NCI-H2171 treated with DMSO at 0.1 percent for 48 hours (cell line): Measurements from ENCODE around the gene ZNF276.

Experiments
- DNase-seq: peaks from one replicate; lab custom pipeline; 2025; lab: John Stamatoyannopoulos, UW

The ZNF276 gene

DNA sequence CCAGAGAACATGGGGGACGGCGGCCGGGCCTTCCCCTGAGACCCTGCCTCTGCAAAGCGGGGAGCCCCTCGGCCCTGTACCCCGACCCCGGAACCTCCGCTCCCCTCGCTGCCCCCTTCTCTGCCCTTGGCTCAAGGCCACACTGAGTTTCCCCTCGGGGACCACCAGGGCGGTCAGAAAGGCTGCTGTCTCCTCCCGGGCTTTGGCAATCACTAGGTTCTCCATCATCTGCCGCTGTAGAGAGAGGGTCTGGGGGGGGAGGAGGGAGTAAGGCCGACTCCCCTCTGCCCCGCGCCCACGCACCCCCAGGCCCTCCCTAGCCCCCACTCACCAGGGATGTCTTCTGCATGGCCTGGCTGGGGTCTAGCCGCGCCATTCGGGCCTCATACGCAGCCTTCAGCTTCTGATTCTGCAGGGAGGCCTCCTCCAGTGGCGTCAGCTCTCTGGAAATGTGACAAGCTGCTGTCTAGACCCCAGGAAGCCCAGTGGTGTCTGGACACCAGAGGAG, 9.0 kb upstream of the ZNF276 start:
- DNase-seq, result no peak

DNA sequence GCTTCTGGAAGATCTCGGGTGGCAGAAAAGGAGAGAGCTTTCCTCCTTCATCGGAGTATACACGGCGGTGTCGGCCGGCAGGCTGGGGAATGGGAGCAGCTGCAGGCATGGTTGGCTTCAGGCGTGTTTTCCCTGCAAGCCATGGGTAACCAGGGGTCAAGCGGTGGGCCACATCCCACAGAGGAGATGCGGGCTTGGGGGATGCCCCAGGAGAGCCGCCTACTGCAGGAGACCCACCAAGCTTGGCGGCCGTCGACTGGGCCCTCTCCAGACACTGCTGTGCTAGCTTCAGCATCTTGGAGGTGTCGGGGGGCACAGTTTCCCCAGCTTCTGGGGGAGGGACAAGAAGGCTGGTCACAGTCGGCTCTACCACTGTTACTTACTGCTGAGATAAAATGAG, 4.8 kb upstream of the ZNF276 start:
- DNase-seq, result no peak

DNA sequence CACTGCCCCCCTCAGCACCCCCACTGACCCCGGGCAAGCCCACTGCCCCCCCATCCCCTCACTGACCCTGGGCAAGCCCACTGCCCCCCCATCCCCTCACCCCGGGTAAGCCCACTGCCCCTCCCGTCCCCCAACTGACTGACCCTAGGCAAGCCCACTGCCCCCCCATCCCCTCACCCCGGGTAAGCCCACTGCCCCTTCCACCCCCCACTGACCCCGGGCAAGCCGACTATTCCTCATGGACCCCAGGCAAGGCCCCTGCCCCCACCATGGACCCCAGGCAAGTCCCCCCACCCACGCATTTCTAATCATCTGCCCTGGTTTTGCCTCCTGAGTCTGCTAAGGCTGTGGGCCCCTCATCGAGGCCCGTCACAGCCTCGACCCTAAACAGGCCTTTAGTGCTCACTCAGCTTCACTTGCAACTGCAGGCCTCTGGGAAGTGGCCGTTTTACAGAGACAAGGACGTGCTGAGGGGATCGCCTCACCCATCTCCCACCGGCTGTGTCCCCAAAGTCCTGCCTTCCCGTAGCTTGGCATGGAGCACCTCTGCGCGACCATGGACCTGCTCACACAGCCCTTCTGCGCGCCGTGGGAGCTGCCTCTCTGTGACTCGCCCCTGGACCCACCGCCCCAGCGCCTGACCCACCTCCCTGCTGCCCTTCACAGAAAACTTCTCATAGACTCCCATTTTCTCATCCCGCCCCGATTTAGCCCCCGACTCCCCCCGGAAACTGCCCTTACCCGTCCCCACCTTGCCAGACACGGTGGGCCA, 4.2 kb upstream of the ZNF276 start:
- DNase-seq, result no peak

DNA sequence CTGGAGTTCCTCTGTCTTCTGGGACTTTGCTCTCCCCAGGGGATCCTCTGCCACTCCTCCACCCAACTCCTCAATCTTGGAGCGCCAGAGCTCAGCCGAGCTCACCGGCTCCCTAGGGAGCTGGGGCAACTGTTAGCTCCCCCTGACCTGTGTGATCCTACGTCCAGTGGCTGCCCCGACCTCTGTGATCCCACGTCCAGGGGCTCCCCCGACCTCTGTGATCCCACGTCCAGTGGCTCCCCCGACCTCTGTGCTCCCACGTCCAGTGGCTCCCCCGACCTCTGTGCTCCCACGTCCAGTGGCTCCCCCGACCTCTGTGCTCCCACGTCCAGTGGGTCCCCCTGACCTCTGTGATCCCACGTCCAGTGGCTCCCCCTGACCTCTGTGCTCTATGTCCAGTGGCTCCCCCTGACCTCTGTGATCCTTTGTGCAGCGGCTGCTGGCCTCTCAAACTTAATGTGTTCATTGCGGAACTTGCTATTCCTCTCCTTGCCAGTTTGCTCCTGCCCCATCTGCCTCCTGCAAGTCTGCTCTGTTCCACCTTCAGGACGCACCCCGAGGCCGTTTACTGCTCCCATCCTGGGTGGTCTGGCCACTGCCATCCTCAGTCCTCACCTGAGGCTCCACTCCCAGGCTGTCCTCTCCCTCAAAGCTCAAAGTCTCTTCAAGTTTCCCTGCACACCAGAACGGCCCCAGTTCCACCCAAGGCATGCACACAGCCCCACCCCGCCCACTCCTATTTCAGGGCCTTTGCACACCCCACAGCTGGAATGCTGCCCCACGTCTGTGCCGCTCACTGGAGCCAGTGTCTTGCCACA, 3.4 kb upstream of the ZNF276 start:
- DNase-seq, result no peak

DNA sequence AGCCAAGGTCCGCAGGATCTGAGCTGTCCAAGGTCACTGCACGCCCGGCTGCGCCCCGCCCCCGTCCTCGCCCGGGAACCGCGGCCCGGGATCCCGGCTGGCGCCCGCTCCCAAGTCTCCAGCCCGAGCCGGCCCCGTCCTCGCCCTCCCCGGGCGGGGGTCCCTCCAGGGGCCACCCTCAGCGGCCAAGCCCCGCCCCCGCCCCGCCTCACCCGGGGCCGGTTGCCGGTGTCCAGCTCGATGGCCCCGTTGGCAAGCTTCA, 855 bp upstream of the ZNF276 start:
- DNase-seq, result peak; percentile 57

DNA sequence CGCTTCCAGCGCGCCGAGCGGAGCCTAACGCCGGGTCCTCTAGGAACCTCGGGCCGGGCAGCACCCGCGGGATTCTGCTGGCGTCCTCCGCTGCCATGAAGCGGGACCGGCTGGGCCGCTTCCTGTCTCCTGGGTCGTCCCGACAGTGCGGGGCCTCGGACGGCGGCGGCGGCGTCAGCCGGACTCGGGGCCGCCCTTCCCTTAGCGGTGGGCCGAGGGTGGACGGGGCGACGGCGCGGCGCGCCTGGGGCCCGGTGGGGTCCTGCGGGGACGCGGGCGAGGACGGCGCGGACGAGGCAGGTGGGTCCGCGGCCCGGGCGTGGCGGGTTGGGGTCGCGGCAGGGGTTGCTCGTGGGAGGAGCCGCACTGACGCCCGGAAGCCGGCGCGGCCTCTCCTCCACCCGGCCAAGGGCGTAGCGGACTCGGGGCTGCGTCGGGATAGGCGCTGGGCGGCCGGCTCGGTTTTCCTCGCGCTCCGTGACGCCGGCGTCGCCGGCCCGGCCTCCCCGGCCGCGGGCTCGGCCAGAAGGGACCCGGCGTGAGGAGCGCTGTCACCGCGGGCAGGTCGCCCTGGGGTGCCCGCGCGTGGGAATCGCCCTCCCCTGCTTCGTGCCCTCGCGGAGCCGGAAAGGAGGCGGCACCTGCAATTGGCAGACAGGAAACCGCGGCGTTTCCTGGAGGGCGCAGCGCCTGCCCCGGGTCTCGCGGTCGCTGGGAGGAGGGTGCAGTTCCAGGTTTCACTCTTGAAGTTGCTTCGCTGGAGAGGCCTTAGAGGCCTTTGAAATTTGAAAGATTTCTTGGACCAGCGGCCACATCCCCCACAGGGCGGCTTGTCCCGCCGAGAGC, 432 bp downstream of the ZNF276 start:
- DNase-seq, result no peak

DNA sequence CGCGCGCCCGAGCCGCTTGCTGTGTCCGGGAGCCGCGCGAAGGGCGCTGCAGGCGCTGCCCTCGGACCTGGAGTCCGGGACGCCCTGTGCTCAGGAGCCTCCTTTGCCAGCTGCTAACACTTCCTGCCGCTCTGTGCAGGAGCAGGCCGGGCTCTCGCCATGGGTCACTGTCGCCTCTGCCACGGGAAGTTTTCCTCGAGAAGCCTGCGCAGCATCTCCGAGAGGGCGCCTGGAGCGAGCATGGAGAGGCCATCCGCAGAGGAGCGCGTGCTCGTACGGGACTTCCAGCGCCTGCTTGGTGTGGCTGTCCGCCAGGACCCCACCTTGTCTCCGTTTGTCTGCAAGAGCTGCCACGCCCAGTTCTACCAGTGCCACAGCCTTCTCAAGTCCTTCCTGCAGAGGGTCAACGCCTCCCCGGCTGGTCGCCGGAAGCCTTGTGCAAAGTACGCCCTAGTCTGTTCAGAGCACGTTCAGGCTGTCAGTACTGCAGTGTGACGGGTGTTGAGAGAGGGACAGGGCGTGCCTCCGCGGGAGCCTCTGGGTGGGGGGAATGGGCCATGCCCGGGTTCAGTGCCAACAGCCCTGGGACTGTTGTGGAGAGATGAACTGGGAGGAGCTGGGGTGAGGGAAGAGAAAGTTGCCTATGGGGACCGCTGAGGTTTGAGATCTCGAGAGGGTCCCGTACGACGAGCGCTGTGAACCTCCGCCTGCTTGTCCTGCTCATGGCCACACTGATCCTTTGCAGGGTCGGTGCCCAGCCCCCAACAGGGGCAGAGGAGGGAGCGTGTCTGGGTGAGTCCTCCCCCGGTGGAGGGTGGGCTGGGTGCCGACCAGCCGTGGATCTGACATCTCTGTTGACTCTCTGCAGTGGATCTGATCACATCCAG, 1.3 kb downstream of the ZNF276 start:
- no peak for DNase-seq

DNA sequence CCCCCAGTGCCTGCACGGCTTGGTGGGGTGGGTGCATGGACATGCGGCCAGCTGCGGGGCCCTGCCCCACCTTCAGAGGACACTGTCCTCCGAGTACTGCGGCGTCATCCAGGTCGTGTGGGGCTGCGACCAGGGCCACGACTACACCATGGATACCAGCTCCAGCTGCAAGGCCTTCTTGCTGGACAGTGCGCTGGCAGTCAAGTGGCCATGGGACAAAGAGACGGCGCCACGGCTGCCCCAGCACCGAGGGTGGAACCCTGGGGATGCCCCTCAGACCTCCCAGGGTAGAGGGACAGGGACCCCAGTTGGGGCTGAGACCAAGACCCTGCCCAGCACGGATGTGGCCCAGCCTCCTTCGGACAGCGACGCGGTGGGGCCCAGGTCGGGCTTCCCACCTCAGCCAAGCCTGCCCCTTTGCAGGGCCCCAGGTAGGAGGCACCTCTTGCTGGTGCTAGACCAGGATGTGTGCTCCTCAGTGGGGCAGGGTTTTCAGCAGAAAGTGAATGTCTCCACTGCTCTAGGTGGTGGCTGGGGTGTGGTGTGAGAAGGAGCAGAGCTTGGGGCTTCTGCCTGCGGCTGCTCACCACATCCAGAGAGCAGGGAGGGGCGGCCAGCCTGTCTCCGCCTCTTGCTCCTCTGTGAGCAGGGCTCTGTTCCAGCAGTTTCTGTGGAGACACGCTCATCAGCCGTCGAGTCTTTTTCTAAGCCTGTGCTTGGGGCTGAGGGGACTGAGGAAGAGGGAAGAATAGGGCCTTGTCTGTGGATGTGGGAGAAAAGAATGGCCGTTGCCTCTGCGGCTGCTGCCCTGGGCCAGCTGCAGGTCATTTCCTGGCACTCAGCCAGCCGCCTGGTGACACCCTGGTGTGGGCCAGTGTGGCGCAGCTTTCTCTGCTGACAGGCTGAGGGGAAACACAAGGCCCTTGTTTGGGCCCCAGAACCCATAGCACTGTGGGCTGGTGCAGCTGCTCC, 2.2 kb downstream of the ZNF276 start:
- DNase-seq, result no peak

DNA sequence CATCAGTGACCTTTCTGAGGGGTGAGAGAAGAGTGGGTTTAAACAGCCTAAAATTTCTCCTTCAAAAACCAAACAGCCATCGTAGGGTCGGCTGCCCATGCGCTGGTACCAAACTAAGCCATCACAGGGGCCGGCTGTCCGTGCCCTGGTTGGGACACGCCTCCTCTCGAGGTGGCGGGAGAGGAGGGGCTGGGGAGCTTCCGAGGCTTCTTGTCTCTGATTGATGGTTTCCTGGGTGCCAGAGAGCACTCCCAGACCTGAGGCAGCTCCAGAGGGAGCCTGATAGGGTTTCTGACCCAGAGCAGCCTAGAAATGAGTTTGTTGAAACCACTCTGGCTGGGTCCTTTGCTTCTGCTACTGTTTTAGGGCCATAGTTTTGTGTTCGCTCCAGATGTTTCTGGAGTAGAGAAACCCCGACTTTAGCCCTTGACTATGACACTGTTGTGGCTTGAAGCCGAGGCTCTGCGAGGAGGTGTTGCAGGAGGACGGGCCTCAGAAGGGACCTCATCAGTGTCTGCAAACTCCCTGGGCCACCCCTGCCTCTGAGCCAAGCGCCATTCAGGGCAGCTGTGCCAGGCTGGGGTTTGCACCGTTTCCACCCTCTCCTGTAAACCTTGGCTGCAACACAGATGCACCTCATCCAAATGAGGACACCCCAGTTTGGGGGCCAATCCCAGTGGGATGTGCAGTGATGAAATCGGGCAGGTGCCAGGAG, 6.2 kb downstream of the ZNF276 start:
- DNase-seq, result no peak

DNA sequence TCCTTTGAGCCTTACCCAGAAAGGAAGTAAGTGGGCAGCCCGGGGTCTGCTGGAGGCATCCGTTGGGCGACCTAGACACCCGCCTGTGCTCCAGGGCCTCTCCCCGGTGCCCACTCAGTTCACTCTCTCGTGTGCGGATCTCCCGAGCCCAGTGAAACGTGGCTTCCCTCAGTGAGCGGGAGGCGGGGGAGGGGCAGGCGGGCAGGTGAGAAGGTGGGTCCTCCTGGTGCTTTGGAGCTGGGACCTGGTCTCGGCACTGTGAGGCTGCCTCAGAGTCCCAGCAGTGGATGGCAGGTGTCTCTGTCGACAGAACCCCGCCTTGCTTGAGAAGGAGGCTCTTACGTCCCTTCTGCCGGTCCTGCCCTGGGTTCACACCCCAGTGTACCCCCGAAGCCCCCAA, 8.0 kb downstream of the ZNF276 start:
- DNase-seq, result no peak

DNA sequence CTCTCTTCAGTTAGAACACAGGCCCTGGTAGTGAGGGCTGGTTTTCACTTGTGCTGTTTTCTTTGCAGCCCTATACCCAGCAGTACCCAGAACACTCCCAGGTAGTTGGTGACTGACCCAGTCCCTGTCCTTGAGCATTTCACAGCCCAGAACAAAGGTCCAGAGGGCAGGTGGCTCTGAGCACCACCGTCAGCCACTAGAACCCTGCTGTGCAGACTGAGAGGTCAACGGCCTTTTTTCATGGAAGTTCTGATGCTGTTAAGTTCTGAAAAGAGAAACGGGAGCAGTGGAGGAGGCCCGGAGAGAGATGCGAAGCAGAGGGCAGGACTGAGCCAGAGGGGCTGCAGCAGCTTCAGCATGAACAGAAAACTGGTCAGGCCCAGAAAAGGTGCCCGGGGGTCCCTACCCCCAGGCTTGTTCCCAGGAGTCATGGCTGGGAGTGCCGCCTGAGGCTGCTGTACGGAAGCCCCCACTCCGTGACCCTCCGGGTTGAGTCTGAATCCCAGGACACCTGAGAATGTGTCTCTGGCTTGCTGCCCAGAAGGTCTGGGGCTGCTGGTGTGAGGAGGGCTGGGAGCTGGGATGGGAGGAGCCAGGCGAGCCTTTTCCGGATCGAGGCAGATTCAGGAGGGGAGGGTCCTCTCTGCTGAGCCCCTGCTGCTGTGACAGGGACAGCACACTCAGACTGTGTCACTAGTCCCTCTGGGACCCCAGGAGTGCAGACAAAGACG, 8.7 kb downstream of the ZNF276 start:
- peak; percentile 29 for DNase-seq

DNA sequence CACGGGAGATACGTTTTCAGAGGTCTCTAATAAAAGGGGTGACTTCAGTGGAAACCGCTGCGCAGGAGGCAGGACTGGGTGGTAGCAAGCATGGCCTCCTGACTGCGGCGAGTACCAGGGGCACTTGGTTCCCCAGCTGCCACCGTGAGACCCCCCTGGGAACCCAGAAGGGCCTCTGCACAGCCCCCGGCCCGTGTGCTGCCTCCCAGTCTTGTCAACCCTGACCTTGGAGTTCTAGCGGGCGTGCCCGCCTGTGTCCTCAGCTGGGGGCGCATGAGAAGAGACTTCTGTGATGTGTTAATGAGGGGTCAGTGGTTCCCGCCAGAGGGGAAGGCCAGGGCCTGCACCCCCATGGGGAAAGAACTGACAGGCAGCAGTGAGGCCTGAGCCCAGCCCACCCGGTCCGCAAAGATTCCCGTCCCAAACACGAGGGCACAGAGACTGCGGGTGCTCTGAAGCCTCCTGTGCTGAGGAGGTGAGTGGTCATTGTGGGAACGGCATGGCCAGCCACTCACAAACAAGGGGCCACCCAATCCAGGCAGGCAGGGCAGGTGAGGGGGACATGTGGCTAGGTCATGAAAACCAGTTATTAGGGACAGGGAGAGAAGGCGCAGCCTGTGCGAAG, 9.4 kb downstream of the ZNF276 start:
- no peak for DNase-seq

DNA sequence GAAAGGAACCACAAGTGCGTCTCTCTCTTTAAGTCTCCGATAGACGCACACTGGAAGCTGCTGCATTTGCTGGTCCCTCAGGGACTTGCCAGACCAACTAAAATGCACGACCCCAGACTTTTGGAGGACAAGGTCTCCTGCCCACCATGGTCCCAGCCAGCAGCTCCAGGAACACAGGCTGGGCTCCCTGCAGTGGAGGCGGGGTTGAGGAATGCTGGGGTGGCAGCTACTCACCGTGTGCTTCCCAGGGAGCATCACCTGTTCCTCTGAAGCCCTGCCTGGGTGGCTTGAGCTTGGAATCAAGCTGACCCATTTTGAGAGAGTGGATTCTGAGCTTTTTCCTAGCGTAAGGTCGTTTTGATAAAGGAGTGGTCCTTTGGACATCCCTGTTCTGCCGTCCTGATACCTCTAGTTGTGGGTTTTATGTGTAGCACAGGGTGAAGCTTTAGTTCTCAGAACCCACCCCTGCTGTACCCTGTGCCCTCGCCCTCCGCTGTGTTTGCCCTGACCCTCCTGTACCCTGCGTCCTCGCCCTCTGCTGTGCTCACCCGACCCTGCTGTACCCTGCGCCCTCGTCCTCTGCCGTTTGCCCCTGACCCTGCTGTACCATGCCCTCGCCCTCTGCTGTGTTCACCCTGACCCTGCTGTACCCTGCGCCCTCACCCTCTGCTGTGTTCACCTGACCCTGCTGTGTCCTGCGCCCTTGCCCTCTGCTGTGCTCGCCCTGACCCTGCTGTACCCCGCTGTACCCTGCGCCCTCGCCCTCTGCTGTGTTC, 11.0 kb downstream of the ZNF276 start:
- no peak for DNase-seq

DNA sequence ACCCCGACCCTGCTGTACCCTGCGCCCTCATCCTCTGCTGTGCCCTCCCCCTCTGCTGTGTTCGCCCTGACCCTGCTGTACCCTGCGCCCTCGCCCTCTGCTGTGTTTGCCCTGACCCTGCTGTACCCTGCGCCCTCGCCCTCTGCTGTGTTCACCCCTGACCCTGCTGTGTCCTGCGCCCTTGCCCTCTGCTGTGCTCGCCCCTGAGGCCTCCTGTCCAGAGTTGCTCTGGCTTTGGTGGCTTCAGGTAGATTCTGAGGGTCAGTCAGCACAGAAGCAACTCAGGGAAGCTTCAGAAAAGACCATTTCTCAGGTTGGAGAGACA, 11.5 kb downstream of the ZNF276 start:
- DNase-seq, result no peak

DNA sequence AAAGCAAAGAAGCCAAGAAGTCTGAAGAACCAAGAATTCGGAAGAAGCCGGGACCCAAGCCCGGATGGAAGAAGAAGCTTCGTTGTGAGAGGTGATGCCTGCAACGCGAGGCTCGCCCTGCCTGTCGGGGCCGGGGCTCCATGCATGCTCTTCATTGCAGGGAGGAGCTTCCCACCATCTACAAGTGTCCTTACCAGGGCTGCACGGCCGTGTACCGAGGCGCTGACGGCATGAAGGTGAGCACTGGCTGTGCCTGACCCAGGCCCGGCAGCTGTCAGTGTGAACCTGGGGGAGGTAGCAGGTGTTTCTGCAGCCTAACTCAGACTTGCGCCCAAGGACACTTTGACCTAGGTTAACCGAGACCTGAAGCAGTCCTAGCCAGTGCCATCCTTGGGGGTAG, 12.0 kb downstream of the ZNF276 start:
- no peak for DNase-seq

DNA sequence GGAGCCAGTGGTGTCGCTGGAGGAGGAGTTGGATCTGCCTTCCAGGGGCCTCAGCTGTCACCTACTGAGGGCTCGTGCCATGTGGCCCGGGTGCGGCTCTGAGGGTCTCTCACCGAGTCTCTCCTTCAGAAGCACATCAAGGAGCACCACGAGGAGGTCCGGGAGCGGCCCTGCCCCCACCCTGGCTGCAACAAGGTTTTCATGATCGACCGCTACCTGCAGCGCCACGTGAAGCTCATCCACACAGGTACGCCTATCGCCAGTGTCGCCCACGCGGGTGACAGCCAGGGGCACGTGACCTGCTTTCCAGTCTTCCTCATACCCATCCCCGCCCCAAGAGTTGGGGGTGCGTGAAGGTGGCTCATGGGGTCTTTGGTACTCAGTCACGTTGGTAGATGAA, 12.5 kb downstream of the ZNF276 start:
- no peak for DNase-seq

DNA sequence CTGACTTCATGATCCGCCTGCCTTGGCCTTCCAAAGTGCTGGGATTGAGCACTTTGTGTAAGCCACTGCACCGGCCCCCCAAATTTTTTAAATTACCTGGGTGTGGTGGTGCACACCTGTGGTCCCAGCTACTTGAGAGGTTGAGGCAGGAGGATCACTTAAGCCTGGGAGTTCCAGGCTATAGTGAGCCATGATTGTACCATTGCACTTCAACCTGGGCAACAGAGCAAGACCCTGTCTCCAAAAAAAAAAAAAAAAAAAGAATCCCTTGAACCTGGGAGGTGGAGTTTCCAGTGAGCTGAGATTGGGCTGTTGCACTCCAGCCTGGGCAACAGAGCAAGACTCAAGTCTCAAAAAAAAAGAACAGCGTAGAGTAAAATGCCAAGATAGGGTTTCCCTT, 15.2 kb downstream of the ZNF276 start:
- DNase-seq, result no peak
